Mucosa of stomach (tissue), 1 donor: ENCODE measurements around the gene NVL.
"Not testable (repeated sequence)": the region's sequence is repeated elsewhere in the genome, so short reads cannot be mapped to it uniquely, and the experiment has no call there.

Source experiments
- H3K27me3 ChIP-seq: one replicate; pipeline ENCODE4 v1.7.0; 2013; ENCODE audit warnings: mild to moderate bottlenecking, low read length; ENCODE audit not compliant: control insufficient read depth, insufficient read depth
- H3K36me3 ChIP-seq: one replicate; pipeline ENCODE4 v1.7.0; 2013; ENCODE audit warnings: low read length; ENCODE audit not compliant: control insufficient read depth, insufficient read depth
- H3K4me1 ChIP-seq: one replicate; pipeline ENCODE4 v1.7.0; 2013; ENCODE audit warnings: mild to moderate bottlenecking, low read length; ENCODE audit not compliant: control insufficient read depth, insufficient read depth
- H3K4me3 ChIP-seq: one replicate; pipeline ENCODE4 v1.7.0; 2013; ENCODE audit warnings: low read length
- H3K9ac ChIP-seq: one replicate; pipeline ENCODE4 v1.7.0; 2013; ENCODE audit warnings: mild to moderate bottlenecking, low read length, moderate library complexity
- H3K9me3 ChIP-seq: one replicate; pipeline ENCODE4 v1.7.0; 2013; ENCODE audit warnings: mild to moderate bottlenecking, low read length, moderate library complexity; ENCODE audit not compliant: control insufficient read depth
- donor health status: Pancreatic carcinoma.

The NVL gene

GRCh38 chr1:224353975-224354925 is 24.3 kb upstream of the NVL start:
- Histone ChIP-seq H3K27me3 (no peaks in the 10 kb centered on the region), H3K4me1 (peaks cover 16% of the 10 kb centered on the region), H3K36me3 (no peaks in the 10 kb centered on the region), H3K4me3 (no peak overlapping the region), H3K9me3 (no peaks in the 10 kb centered on the region), H3K9ac (no peak overlapping the region)

- H3K9ac ChIP-seq, H3K27me3 ChIP-seq, H3K9me3 ChIP-seq, H3K4me1 ChIP-seq, H3K4me3 ChIP-seq, H3K36me3 ChIP-seq: not testable (repeated sequence)
These were observed 22.6 kb upstream of the NVL start for GRCh38 chr1:224352436-224353085.

- H3K27me3 ChIP-seq, H3K4me3 ChIP-seq, H3K9me3 ChIP-seq, H3K36me3 ChIP-seq, H3K9ac ChIP-seq, H3K4me1 ChIP-seq: not testable (repeated sequence)
These were observed 19.7 kb upstream of the NVL start for GRCh38 chr1:224349716-224350115.

- Histone ChIP-seq H3K9me3 (peaks cover 10% of the 10 kb centered on the region), H3K36me3 (no peaks in the 10 kb centered on the region), H3K4me1 (no peaks in the 10 kb centered on the region), H3K4me3 (no peak overlapping the region), H3K27me3 (no peaks in the 10 kb centered on the region), H3K9ac (no peak overlapping the region)
These were observed 18.2 kb upstream of the NVL start for GRCh38 chr1:224348137-224348536.

GRCh38 chr1:224343679-224344078 is 13.7 kb upstream of the NVL start:
- no peak overlapping the region for H3K9ac ChIP-seq
- H3K27me3 ChIP-seq, result no peaks in the 10 kb centered on the region
- no peak overlapping the region for H3K4me3 ChIP-seq
- H3K9me3 ChIP-seq, result peaks cover 10% of the 10 kb centered on the region
- no peaks in the 10 kb centered on the region for H3K36me3 ChIP-seq
- H3K4me1 ChIP-seq, result no peaks in the 10 kb centered on the region

GRCh38 chr1:224340453-224341384 is 10.7 kb upstream of the NVL start:
- Histone ChIP-seq H3K9ac (peak overlapping the region; percentile 34), H3K9me3 (peaks cover 10% of the 10 kb centered on the region)
- not testable (repeated sequence) for H3K27me3 ChIP-seq, H3K4me1 ChIP-seq, H3K36me3 ChIP-seq, H3K4me3 ChIP-seq

GRCh38 chr1:224339442-224340033 is 9.6 kb upstream of the NVL start:
- no peaks in the 10 kb centered on the region for H3K27me3 ChIP-seq
- no peaks in the 10 kb centered on the region for H3K4me1 ChIP-seq
- H3K36me3 ChIP-seq, result no peaks in the 10 kb centered on the region
- no peak overlapping the region for H3K4me3 ChIP-seq
- H3K9me3 ChIP-seq, result peaks cover 9% of the 10 kb centered on the region
- H3K9ac ChIP-seq, result no peak overlapping the region

- Histone ChIP-seq H3K9me3 (no peaks in the 10 kb centered on the region), H3K4me1 (no peaks in the 10 kb centered on the region), H3K9ac (no peak overlapping the region), H3K27me3 (no peaks in the 10 kb centered on the region), H3K36me3 (no peaks in the 10 kb centered on the region), H3K4me3 (no peak overlapping the region)
These were observed 8.3 kb upstream of the NVL start for GRCh38 chr1:224338150-224338838.

GRCh38 chr1:224333939-224334786 is 4.2 kb upstream of the NVL start:
- H3K4me3 ChIP-seq, result no peak overlapping the region
- no peak overlapping the region for H3K9ac ChIP-seq
- peaks cover 6% of the 10 kb centered on the region for H3K4me1 ChIP-seq
- H3K9me3 ChIP-seq, result no peaks in the 10 kb centered on the region
- H3K36me3 ChIP-seq, result no peaks in the 10 kb centered on the region
- no peaks in the 10 kb centered on the region for H3K27me3 ChIP-seq

GRCh38 chr1:224333309-224333926 is 3.4 kb upstream of the NVL start:
- no peak overlapping the region for H3K9ac ChIP-seq
- no peak overlapping the region for H3K4me3 ChIP-seq
- H3K27me3 ChIP-seq, result no peaks in the 10 kb centered on the region
- no peaks in the 10 kb centered on the region for H3K9me3 ChIP-seq
- H3K4me1 ChIP-seq, result peaks cover 6% of the 10 kb centered on the region
- no peaks in the 10 kb centered on the region for H3K36me3 ChIP-seq
